Chondrocyte (in vitro differentiated cells): Measurements from ENCODE around the gene TJP2. TPM values are rescaled to one million over a fixed set of nuclear protein-coding genes. Genes with fewer than 3 reads are reported as not detected.
A peak's percentile ranks its signal among the peaks of the same experiment; 100 is the strongest.
"Not testable (repeated sequence)": the region's sequence is repeated elsewhere in the genome, so short reads cannot be mapped to it uniquely, and the experiment has no call there.

ENCODE experiments used
- DNase-seq: peaks from one replicate; pipeline ENCODE4 v3.0.0; 2021; ENCODE audit warnings: mixed read lengths, low spot score
- H3K27ac Mint-ChIP-seq: one replicate; pipeline ENCODE4 v1.8.0; 2021; ENCODE audit warnings: mild to moderate bottlenecking, moderate library complexity, mixed read lengths; ENCODE audit not compliant: unreplicated experiment
- H3K27me3 Mint-ChIP-seq: 2 replicates; pipeline ENCODE4 v1.8.0; 2021; ENCODE audit warnings: low read depth, mixed read lengths
- H3K36me3 Mint-ChIP-seq: 2 replicates; pipeline ENCODE4 v1.8.0; 2021; ENCODE audit warnings: low read depth, mixed read lengths
- H3K4me1 Mint-ChIP-seq: 2 replicates; pipeline ENCODE4 v1.8.0; 2021; ENCODE audit warnings: low read depth, mild to moderate bottlenecking, mixed read lengths
- H3K4me3 Mint-ChIP-seq: one replicate; pipeline ENCODE4 v1.8.0; 2021; ENCODE audit warnings: mild to moderate bottlenecking, moderate library complexity, mixed read lengths; ENCODE audit not compliant: unreplicated experiment
- H3K9me3 Mint-ChIP-seq: 2 replicates; pipeline ENCODE4 v1.8.0; 2021; ENCODE audit warnings: low read depth, mixed read lengths
- CTCF ChIP-seq: fragments of 200-600 bp; sonication (generic); IDR thresholded peaks from 2 replicates; pipeline ENCODE4 v1.5.0; 2021; ENCODE audit warnings: antibody characterized with exemption, mild to moderate bottlenecking, moderate library complexity
- total RNA-seq: library from RNA; stranded (reverse); gene quantifications from 3 replicates; pipeline ENCODE4 v1.2.1, GENCODE V29; 2021

The TJP2 gene
- total RNA-seq, 1 donor from 2014 or later: 50.6 TPM

GRCh38 chr9:69299315-69299714, 125.2 kb downstream of the TJP2 start:
- H3K27me3 Mint-ChIP-seq: peaks cover 14% of the 10 kb centered on the region
- no peak for TF ChIP-seq CTCF
- H3K4me3 Mint-ChIP-seq: no peak overlapping the region
- no peaks in the 10 kb centered on the region for H3K9me3 Mint-ChIP-seq
- H3K36me3 Mint-ChIP-seq: no peaks in the 10 kb centered on the region
- peaks cover 4% of the 10 kb centered on the region for H3K4me1 Mint-ChIP-seq
- no peak overlapping the region for H3K27ac Mint-ChIP-seq
- DNase-seq: no peak

- Mint-ChIP-seq H3K4me1 (peaks cover 3% of the 10 kb centered on the region), H3K36me3 (no peaks in the 10 kb centered on the region), H3K9me3 (no peaks in the 10 kb centered on the region), H3K4me3 (no peak overlapping the region), H3K27ac (no peak overlapping the region), H3K27me3 (peaks cover 13% of the 10 kb centered on the region)
- no peak for TF ChIP-seq CTCF
- DNase-seq: no peak
Observed at GRCh38 chr9:69299826-69300225, 125.7 kb downstream of the TJP2 start.

- no peak for DNase-seq
- peaks cover 7% of the 10 kb centered on the region for H3K27me3 Mint-ChIP-seq
- H3K4me1 Mint-ChIP-seq: peaks cover 14% of the 10 kb centered on the region
- no peak overlapping the region for H3K4me3 Mint-ChIP-seq
- H3K9me3 Mint-ChIP-seq: no peaks in the 10 kb centered on the region
- H3K27ac Mint-ChIP-seq: no peak overlapping the region
- TF ChIP-seq CTCF: no peak
- H3K36me3 Mint-ChIP-seq: no peaks in the 10 kb centered on the region
Observed at GRCh38 chr9:69303331-69303730, 129.3 kb downstream of the TJP2 start.

GRCh38 chr9:69306895-69307445, 132.9 kb downstream of the TJP2 start:
- H3K27me3 Mint-ChIP-seq, H3K9me3 Mint-ChIP-seq, H3K4me3 Mint-ChIP-seq, H3K36me3 Mint-ChIP-seq, DNase-seq: not testable (repeated sequence)
- H3K4me1 Mint-ChIP-seq: peaks cover 27% of the 10 kb centered on the region
- peak overlapping the region; percentile 86 for H3K27ac Mint-ChIP-seq

- no peak overlapping the region for H3K4me3 Mint-ChIP-seq
- H3K36me3 Mint-ChIP-seq: peaks cover 4% of the 10 kb centered on the region
Observed at GRCh38 chr9:69307446-69308205, 133.5 kb downstream of the TJP2 start.

More at GRCh38 chr9:69307446-69308205, 133.5 kb downstream of the TJP2 start:
- Mint-ChIP-seq H3K4me1 (peaks cover 27% of the 10 kb centered on the region), H3K27me3 (peaks cover 9% of the 10 kb centered on the region), H3K9me3 (no peaks in the 10 kb centered on the region), H3K27ac (peak overlapping the region; percentile 86)
- TF ChIP-seq CTCF: peak; percentile 70
- DNase-seq: no peak
